SJCRH30 (cell line): ENCODE results near the gene ARL4D. TPM values are rescaled to one million over a fixed set of nuclear protein-coding genes. Genes with fewer than 3 reads are reported as not detected.

Experiments
- DNase-seq, 2 experiments: peaks; one replicate each; pipeline ENCODE4 v3.0.0-alpha.2; 2015 to 2020
- H3K27ac ChIP-seq: fragments of 250-450 bp; sonication (Bioruptor Pico); 2 replicates; pipeline ENCODE4 v1.5.1; 2020; ENCODE audit warnings: mild to moderate bottlenecking, moderate library complexity
- H3K27me3 ChIP-seq: fragments of 250-450 bp; sonication (Bioruptor Pico); 2 replicates; pipeline ENCODE4 v1.5.1; 2020; ENCODE audit warnings: mild to moderate bottlenecking, moderate library complexity
- H3K36me3 ChIP-seq: fragments of 250-450 bp; sonication (Bioruptor Pico); 2 replicates; pipeline ENCODE4 v1.5.1; 2020; ENCODE audit warnings: mild to moderate bottlenecking, moderate library complexity
- H3K4me1 ChIP-seq: fragments of 250-450 bp; sonication (Bioruptor Pico); 2 replicates; pipeline ENCODE4 v1.5.1; 2020; ENCODE audit warnings: mild to moderate bottlenecking, moderate library complexity
- H3K4me3 ChIP-seq: fragments of 250-450 bp; sonication (Bioruptor Pico); 2 replicates; pipeline ENCODE4 v1.5.1; 2020; ENCODE audit warnings: mild to moderate bottlenecking, moderate library complexity
- H3K9me3 ChIP-seq: fragments of 250-450 bp; sonication (Bioruptor Pico); replicated peaks from 2 replicates; pipeline ENCODE4 v1.5.1; 2020; ENCODE audit warnings: mild to moderate bottlenecking, moderate library complexity
- total RNA-seq: library from RNA; depleted of rRNA; stranded (reverse); fragments of >200 nt; shearing (Covaris generic); gene quantifications from 2 replicates; pipeline ENCODE4 v1.2.3, GENCODE V29; 2014; rRNA removed

ARL4D gene
- total RNA-seq, 1 experiment from 2014 or later = 5.3 TPM

DNA sequence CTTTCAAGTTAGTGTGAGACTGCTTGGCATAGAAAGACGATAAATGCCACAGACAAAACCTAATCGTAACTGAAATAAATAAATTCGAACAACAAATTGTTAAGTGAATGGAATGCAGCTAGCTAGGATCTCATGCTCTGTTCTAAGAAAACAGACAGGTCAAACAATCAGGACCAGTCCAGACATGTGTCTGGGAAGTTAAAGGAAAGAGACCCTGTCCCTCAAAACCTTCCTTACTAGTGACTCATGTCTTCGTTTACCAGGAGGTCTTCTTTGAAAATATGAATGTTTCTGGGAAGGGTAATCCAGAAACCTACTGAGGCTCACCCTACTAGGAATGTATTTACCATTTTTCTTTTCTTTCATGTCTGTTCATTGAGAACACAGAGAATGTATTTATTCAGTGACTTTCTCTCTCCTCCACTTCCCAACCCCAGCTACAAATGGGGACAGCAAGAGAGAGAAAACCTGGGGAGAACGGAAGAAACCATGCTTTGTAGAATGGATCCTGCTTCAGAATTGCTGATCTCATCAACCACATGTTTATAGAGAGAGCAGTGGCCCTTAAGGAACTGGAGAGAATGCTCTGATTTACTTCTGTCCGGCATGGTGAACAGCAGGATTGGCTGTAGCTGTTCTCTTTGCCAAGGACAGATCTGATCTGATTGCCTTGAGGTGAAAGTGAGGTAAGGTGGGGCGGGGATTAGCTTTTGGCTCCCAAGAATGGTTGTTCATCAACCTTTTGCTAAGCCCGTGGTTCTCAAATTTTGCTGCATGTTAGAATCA is 45.6 kb downstream of the ARL4D start:
- Histone ChIP-seq H3K9me3 (no peaks in the 10 kb centered on the region), H3K36me3 (no peaks in the 10 kb centered on the region), H3K27me3 (no peaks in the 10 kb centered on the region), H3K4me3 (no peak overlapping the region), H3K27ac (no peak overlapping the region), H3K4me1 (no peaks in the 10 kb centered on the region)
- DNase-seq = no peak

DNA sequence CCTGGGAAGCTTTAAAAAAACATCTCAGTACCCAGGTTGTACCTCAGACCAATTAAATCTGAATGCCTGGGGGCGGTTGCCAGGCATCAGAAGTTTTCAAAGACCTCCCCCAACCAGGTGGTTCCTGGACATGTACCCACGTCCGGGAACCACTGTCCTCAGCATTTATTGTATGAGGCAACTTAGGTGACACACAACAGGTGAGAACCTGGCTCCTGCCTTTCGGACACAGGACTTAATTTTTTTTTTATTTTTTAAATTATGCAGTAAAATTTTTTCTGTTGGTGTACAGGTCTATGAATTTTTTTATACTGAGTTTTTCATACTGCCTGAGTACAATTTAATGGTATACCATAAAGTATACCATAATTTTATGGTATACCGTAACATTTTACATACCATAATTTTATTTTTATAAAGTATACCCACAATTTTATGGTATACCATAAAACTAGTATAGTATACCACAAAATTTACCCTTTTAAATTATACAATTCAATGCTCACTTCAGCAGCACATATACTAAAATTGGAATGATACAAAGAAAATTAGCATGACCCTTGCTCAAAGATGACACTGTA is 46.3 kb downstream of the ARL4D start:
- no peaks in the 10 kb centered on the region for H3K27me3 ChIP-seq

DNA sequence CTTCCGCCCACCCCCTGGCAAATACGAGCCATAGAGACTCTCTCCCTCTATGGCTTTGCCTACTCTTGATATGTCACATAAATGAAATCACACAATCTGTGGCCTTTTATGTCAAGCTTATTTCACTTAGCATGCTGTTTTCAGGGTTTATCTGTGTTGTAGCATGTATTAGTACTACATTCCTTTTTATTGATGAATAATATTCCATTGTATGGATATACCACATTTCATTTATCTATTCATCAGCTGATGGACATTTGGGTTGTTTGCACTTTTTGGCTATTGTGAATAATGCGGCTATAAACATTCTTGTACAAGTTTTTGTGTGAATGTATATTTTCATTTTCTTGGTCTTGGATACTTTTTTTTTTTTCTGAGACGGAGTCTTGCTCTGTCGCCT is 48.0 kb downstream of the ARL4D start:
- H3K27me3 ChIP-seq = no peaks in the 10 kb centered on the region
- no peak for DNase-seq
- H3K4me3 ChIP-seq = no peak overlapping the region
- no peak overlapping the region for H3K27ac ChIP-seq
- no peaks in the 10 kb centered on the region for H3K36me3 ChIP-seq
- H3K9me3 ChIP-seq = no peaks in the 10 kb centered on the region
- no peaks in the 10 kb centered on the region for H3K4me1 ChIP-seq

More for the DNA sequence above, 46.3 kb downstream of the ARL4D start:
- Histone ChIP-seq H3K36me3 (no peaks in the 10 kb centered on the region), H3K4me1 (no peaks in the 10 kb centered on the region), H3K27ac (no peak overlapping the region), H3K4me3 (no peak overlapping the region), H3K9me3 (no peaks in the 10 kb centered on the region)
- DNase-seq = no peak

DNA sequence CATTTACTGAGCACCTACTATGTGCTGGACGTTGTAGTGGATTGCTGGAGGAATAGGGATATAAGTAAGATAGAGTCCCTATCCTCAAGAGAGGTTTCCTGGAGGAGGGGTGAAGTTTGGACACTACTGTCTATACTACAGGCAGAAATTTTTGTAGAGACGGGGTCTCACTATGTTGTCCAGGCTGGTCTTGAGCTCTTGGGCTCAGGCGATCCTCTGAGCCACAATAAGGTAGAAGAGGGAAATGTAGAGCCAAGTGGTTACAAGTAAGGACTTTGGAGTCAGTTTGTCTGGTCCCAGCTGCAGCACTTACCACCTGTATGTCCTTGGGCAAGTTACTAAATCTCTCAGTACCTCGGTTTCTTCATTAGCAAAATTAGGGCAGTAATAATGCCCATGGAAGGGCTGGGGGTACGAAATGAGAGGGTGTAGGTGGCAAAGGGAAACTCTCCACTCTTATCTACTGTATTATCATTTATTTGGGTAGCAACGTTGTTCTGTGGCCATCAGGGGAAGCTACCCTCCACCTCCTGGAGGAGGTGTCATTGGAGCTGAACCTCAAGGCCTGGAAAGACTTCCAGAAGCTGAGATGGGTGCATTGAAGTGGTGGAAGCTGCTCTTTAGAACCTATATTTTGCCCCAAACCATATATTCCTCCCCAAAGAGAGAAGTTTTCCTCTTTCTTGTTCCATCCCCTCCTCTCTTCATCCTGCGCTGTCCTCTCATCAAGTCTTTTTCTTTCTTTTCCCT is 50.1 kb downstream of the ARL4D start:
- H3K4me1 ChIP-seq = no peaks in the 10 kb centered on the region
- no peak overlapping the region for H3K4me3 ChIP-seq
- no peaks in the 10 kb centered on the region for H3K9me3 ChIP-seq
- no peak for DNase-seq
- no peak overlapping the region for H3K27ac ChIP-seq
- no peaks in the 10 kb centered on the region for H3K36me3 ChIP-seq
- H3K27me3 ChIP-seq = no peaks in the 10 kb centered on the region

DNA sequence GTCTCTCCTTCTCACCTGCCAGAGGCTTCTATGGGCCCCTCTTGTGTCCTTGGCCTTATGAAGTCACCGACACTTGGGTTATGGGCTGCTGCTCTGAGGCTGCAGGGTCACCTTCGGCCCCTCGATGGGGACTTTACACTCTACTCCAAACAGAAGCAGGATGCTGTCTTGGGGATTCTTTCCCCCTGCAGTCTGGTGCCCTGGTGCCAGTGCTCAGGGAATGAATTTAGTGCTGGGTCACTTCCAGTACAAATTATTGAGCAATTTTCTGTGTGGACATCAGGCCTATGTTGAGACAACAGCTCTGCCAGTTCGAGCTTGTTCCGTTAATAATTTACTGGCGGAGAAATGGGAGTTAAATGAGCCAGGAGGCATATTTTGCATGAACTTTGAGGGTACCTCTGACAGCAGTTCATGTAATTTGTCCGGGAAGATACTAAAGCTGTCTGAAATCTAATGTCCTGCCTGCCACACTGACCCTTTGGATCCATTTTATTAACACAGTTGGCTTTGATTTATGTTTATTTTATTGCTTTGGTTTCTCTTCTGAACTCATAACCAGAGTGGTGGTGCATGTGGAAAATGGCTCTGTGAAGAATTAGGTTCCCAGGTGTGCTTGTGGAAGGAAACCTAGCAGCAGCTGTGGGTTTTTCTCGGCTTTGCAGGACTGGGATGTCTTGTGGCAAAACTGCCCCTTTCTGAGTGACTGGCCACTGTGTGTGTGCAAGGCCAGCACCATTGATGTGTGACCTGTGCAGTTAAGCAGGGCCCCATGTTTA is 50.9 kb downstream of the ARL4D start:
- no peak for DNase-seq
- H3K27ac ChIP-seq = no peak overlapping the region
- no peaks in the 10 kb centered on the region for H3K9me3 ChIP-seq

More for the DNA sequence above, 50.9 kb downstream of the ARL4D start:
- Histone ChIP-seq H3K4me3 (no peak overlapping the region), H3K4me1 (no peaks in the 10 kb centered on the region), H3K27me3 (no peaks in the 10 kb centered on the region), H3K36me3 (no peaks in the 10 kb centered on the region)

Other genes starting within 250 kb of the ARL4D start
- gene NBR1, start 227.8 kb upstream of the ARL4D start, total RNA-seq = 36.8 and 40.3 TPM in 2 replicates
- 0.63 and 2.0 TPM in 2 replicates for gene TMEM106A, start 187.1 kb upstream of the ARL4D start, total RNA-seq
- not detected in 2 replicates for gene CCDC200, start 170.4 kb upstream of the ARL4D start, total RNA-seq
- gene RNU2-1, start 165.0 kb upstream of the ARL4D start, total RNA-seq = not detected in 2 replicates
- gene DHX8, start 85.0 kb downstream of the ARL4D start, total RNA-seq = 54.3 and 56.2 TPM in 2 replicates
- gene ETV4, start 147.3 kb downstream of the ARL4D start, total RNA-seq = 70.0 and 70.4 TPM in 2 replicates